ENCODE measurements around the gene PTPRD.

The PTPRD gene

DNA sequence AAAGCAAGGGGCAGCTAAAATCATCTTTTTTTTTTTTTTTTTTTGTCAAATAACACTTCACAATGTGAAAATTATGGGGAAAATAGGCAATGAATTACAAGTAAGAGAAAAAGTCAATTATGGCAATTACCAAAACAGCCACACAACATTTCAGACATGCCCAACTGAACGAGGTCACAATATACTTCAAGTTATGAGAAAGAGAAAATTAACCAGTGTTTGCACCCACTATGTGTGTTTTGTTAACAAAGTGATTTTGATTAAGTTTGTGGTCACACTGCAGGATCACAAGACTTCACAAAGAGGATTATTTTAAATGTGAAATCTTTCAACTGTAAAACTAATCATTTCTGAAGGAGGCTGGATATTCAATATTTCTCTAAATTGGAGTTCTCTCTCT lies 1780.4 kb downstream of the PTPRD start:
- no peaks in the 10 kb centered on the region for H4K20me1 ChIP-seq (ENCODE audit: low read depth, low read length)

DNA sequence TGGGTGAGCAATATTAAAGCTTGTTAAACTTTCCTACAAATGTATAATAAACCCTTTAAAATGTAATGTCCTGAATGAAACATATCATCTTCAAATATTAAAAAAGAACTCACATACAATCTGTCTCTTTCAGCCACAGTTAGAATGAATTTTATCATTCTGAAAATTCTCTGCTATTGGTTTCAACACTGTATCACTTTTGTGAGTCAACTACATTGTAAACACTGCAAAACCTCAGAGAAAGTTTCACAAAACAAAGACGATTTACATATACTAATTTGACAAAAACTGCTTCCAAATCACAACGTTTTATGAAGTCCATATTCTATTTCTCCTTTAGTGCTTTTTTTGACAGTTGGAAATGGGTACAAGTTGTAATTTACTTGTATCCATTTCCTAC lies 1781.2 kb downstream of the PTPRD start:
- Histone ChIP-seq H3K79me2 (ENCODE audit: insufficient read depth, low read length) (no peaks in the 10 kb centered on the region), H3K36me3 (ENCODE audit: low read length) (no peaks in the 10 kb centered on the region), H3K9ac (ENCODE audit: low read length) (no peak overlapping the region), H2AFZ (ENCODE audit: low read depth, low read length, severe bottlenecking) (no peak overlapping the region), H3K9me2 (replicated peaks; ENCODE audit: insufficient read depth, low read length) (no peaks in the 10 kb centered on the region), H3K4me2 (ENCODE audit: low read depth, low read length, poor library complexity, severe bottlenecking) (no peak overlapping the region), H3K9me3 (ENCODE audit: insufficient read depth, low read length) (no peaks in the 10 kb centered on the region), H3K4me3 (ENCODE audit: insufficient read depth, low read length, poor library complexity, severe bottlenecking) (no peak overlapping the region), H3K27ac (ENCODE audit: low read depth, low read length) (no peak overlapping the region), H3F3A (ENCODE audit: insufficient read depth) (no peaks in the 10 kb centered on the region), H3K27me3 (ENCODE audit: low read length) (no peaks in the 10 kb centered on the region), H4K20me1 (ENCODE audit: low read depth, low read length) (no peaks in the 10 kb centered on the region)
- no peak for TF ChIP-seq EZH2phosphoT487 (conservative IDR thresholded peaks at IDR 0.05; ENCODE audit: low read length)
- TF ChIP-seq, protein P1, sequence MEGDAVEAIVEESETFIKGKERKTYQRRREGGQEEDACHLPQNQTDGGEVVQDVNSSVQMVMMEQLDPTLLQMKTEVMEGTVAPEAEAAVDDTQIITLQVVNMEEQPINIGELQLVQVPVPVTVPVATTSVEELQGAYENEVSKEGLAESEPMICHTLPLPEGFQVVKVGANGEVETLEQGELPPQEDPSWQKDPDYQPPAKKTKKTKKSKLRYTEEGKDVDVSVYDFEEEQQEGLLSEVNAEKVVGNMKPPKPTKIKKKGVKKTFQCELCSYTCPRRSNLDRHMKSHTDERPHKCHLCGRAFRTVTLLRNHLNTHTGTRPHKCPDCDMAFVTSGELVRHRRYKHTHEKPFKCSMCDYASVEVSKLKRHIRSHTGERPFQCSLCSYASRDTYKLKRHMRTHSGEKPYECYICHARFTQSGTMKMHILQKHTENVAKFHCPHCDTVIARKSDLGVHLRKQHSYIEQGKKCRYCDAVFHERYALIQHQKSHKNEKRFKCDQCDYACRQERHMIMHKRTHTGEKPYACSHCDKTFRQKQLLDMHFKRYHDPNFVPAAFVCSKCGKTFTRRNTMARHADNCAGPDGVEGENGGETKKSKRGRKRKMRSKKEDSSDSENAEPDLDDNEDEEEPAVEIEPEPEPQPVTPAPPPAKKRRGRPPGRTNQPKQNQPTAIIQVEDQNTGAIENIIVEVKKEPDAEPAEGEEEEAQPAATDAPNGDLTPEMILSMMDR (IDR thresholded peaks at IDR 0.05; ENCODE audit: insufficient read depth, low read length, poor library complexity, severe bottlenecking), result no peak

More for the DNA sequence above, 1780.4 kb downstream of the PTPRD start:
- H3K27me3 ChIP-seq (ENCODE audit: low read length), result no peaks in the 10 kb centered on the region
- TF ChIP-seq EZH2phosphoT487 (conservative IDR thresholded peaks at IDR 0.05; ENCODE audit: low read length), result no peak
- TF ChIP-seq, protein P1 (IDR thresholded peaks at IDR 0.05; ENCODE audit: insufficient read depth, low read length, poor library complexity, severe bottlenecking), result no peak
- no peak overlapping the region for H3K9ac ChIP-seq (ENCODE audit: low read length)
- no peaks in the 10 kb centered on the region for H3F3A ChIP-seq (ENCODE audit: insufficient read depth)
- no peak overlapping the region for H2AFZ ChIP-seq (ENCODE audit: low read depth, low read length, severe bottlenecking)
- H3K4me3 ChIP-seq (ENCODE audit: insufficient read depth, low read length, poor library complexity, severe bottlenecking), result no peak overlapping the region
- H3K9me3 ChIP-seq (ENCODE audit: insufficient read depth, low read length), result no peaks in the 10 kb centered on the region
- H3K79me2 ChIP-seq (ENCODE audit: insufficient read depth, low read length), result no peaks in the 10 kb centered on the region
- H3K9me2 ChIP-seq (replicated peaks; ENCODE audit: insufficient read depth, low read length), result no peaks in the 10 kb centered on the region; the same call in 1 of the 2 replicates
- no peak overlapping the region for H3K4me2 ChIP-seq (ENCODE audit: low read depth, low read length, poor library complexity, severe bottlenecking)
- H3K36me3 ChIP-seq (ENCODE audit: low read length), result no peaks in the 10 kb centered on the region
- no peak overlapping the region for H3K27ac ChIP-seq (ENCODE audit: low read depth, low read length)

DNA sequence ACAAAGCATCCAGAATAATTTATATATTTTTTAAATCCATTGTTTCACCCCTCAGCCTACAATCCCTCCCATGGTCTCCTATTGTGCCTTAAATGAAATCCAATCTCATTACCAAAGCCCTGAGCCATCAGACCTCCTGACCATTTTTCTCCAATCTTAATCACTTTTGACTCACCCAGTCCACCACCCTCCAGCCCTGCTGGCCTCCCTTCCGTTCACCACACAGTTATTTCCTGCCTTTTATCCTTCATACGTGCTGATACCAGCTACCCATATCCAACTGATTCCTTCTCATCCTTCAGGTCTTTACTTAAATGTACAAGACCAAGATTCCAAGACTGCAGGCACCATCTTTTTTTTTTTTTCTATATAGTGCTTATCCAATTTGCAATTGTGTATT lies 1786.5 kb downstream of the PTPRD start:
- Histone ChIP-seq H3K27ac (ENCODE audit: low read depth, low read length) (no peak overlapping the region), H4K20me1 (ENCODE audit: low read depth, low read length) (no peaks in the 10 kb centered on the region), H2AFZ (ENCODE audit: low read depth, low read length, severe bottlenecking) (no peak overlapping the region), H3K36me3 (ENCODE audit: low read length) (no peaks in the 10 kb centered on the region), H3F3A (ENCODE audit: insufficient read depth) (no peaks in the 10 kb centered on the region), H3K9ac (ENCODE audit: low read length) (no peak overlapping the region), H3K9me2 (replicated peaks; ENCODE audit: insufficient read depth, low read length) (no peaks in the 10 kb centered on the region), H3K79me2 (ENCODE audit: insufficient read depth, low read length) (no peaks in the 10 kb centered on the region), H3K9me3 (ENCODE audit: insufficient read depth, low read length) (no peaks in the 10 kb centered on the region), H3K4me2 (ENCODE audit: low read depth, low read length, poor library complexity, severe bottlenecking) (no peak overlapping the region), H3K4me3 (ENCODE audit: insufficient read depth, low read length, poor library complexity, severe bottlenecking) (no peak overlapping the region), H3K27me3 (ENCODE audit: low read length) (no peaks in the 10 kb centered on the region)
- TF ChIP-seq, protein P1 (IDR thresholded peaks at IDR 0.05; ENCODE audit: insufficient read depth, low read length, poor library complexity, severe bottlenecking), result no peak
- no peak for TF ChIP-seq EZH2phosphoT487 (conservative IDR thresholded peaks at IDR 0.05; ENCODE audit: low read length)
